Measurements from ENCODE around the gene WDR18. TPM values are rescaled to one million over a fixed set of nuclear protein-coding genes. Genes with fewer than 3 reads are reported as not detected.

The WDR18 gene
- total and polyA plus RNA-seq, 2 donors (not counting 1 experiment from before 2014, with no cell fraction given) = 10.0 to 42.3 TPM

DNA sequence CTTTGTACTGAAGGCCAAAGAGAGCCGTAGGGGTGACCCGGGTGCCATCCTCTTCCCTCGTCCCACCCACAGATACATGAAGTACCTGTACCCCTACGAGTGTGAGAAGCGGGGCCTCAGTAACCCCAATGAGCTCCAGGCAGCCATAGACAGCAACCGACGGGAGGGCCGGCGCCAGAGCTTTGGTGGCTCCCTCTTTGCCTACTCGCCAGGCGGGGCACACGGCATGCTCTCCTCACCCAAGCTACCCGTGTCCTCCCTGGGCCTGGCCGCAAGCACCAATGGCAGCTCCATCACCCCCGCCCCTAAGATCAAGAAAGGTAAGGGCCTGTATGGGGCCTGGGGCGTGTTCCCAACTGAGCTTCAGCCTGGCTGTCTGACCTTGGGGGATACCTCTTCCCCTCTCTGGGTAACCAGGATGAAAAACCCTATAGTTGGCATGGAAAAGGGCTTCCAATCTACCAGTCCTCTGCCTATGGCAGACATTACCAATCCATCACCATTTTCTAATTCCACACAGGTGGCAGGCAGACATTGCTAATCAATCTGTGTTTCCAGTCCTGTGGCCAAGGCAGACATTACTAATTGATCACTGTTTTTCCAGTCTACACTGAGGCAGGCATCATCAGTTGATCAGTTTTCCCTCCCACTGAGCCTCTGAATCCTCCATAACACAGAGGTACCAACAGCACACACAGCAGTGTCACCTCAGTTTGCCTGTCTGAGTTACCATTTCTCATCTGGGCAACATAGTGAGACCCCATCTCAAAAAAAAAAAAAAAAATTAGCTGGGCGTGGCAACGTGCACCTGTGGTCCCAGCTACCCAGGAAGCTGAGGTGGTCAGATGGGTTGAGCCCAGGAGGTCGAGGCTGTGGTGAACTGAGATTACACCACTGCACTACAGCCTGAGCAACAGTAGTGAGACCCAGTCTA is 19.1 kb upstream of the WDR18 start:
- Histone ChIP-seq H3K4me1 (ENCODE audit: control insufficient read depth, extremely low read depth, insufficient read depth, low read length) (peaks cover 5% of the 10 kb centered on the region), H3K9ac (ENCODE audit: insufficient read depth, low read length) (no peak overlapping the region), H3K4me3 (replicated peaks in 1 of 4; ENCODE audit: control extremely low read depth in 1 of 4, insufficient read depth in 1 of 4, low read depth in 3 of 4, low read length in 4 of 4) (no peak overlapping the region), H3K9me3 (ENCODE audit: control insufficient read depth, insufficient read depth, low read depth, low read length) (no peaks in the 10 kb centered on the region), H3K79me2 (ENCODE audit: control insufficient read depth, insufficient read depth, low read length) (no peaks in the 10 kb centered on the region), H2AFZ (ENCODE audit: low read length) (no peak overlapping the region), H3K4me2 (ENCODE audit: extremely low read depth, insufficient read depth, low read length) (no peak overlapping the region), H3K27me3 (ENCODE audit: control insufficient read depth, insufficient read depth, low read length) (no peaks in the 10 kb centered on the region), H3K36me3 (ENCODE audit: control insufficient read depth, insufficient read depth, low read length) (peaks cover 26% of the 10 kb centered on the region), H4K20me1 (ENCODE audit: control insufficient read depth, extremely low read depth, insufficient read depth, low read length) (no peaks in the 10 kb centered on the region), H3K27ac (ENCODE audit: insufficient read depth, low read length) (no peak overlapping the region)
- DNase-seq (ENCODE audit: low read depth in 2 of 2) = peak; percentile 23 to 38
- TF ChIP-seq, protein P1, sequence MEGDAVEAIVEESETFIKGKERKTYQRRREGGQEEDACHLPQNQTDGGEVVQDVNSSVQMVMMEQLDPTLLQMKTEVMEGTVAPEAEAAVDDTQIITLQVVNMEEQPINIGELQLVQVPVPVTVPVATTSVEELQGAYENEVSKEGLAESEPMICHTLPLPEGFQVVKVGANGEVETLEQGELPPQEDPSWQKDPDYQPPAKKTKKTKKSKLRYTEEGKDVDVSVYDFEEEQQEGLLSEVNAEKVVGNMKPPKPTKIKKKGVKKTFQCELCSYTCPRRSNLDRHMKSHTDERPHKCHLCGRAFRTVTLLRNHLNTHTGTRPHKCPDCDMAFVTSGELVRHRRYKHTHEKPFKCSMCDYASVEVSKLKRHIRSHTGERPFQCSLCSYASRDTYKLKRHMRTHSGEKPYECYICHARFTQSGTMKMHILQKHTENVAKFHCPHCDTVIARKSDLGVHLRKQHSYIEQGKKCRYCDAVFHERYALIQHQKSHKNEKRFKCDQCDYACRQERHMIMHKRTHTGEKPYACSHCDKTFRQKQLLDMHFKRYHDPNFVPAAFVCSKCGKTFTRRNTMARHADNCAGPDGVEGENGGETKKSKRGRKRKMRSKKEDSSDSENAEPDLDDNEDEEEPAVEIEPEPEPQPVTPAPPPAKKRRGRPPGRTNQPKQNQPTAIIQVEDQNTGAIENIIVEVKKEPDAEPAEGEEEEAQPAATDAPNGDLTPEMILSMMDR (conservative IDR thresholded peaks at IDR 0.05 in 1 of 2, IDR thresholded peaks at IDR 0.05 in 1 of 2; ENCODE audit: low read depth in 1 of 2, low read length in 2 of 2) = no peak
- no peak for TF ChIP-seq EZH2 (IDR thresholded peaks at IDR 0.05; ENCODE audit: low read length, missing control alignments)

- H3K79me2 ChIP-seq (ENCODE audit: control insufficient read depth, insufficient read depth, low read length) = no peaks in the 10 kb centered on the region
- no peak overlapping the region for H3K9ac ChIP-seq (ENCODE audit: insufficient read depth, low read length)
- H3K4me3 ChIP-seq (replicated peaks in 1 of 4; ENCODE audit: control extremely low read depth in 1 of 4, insufficient read depth in 1 of 4, low read depth in 3 of 4, low read length in 4 of 4) = no peak overlapping the region
- H3K4me1 ChIP-seq (ENCODE audit: control insufficient read depth, extremely low read depth, insufficient read depth, low read length) = peaks cover 5% of the 10 kb centered on the region
- H3K27ac ChIP-seq (ENCODE audit: insufficient read depth, low read length) = no peak overlapping the region
- DNase-seq (ENCODE audit: low read depth in 2 of 2) = no peak
- H3K36me3 ChIP-seq (ENCODE audit: control insufficient read depth, insufficient read depth, low read length) = peaks cover 30% of the 10 kb centered on the region
- TF ChIP-seq, protein P1 (conservative IDR thresholded peaks at IDR 0.05 in 1 of 2, IDR thresholded peaks at IDR 0.05 in 1 of 2; ENCODE audit: low read depth in 1 of 2, low read length in 2 of 2) = no peak
- TF ChIP-seq EZH2 (IDR thresholded peaks at IDR 0.05; ENCODE audit: low read length, missing control alignments) = no peak
- H3K4me2 ChIP-seq (ENCODE audit: extremely low read depth, insufficient read depth, low read length) = no peak overlapping the region
- H3K27me3 ChIP-seq (ENCODE audit: control insufficient read depth, insufficient read depth, low read length) = no peaks in the 10 kb centered on the region
- no peaks in the 10 kb centered on the region for H4K20me1 ChIP-seq (ENCODE audit: control insufficient read depth, extremely low read depth, insufficient read depth, low read length)
- no peak overlapping the region for H2AFZ ChIP-seq (ENCODE audit: low read length)
- peaks cover 2% of the 10 kb centered on the region for H3K9me3 ChIP-seq (ENCODE audit: control insufficient read depth, insufficient read depth, low read depth, low read length)
Observed at GRCh38 chr19:966485-967088, 17.6 kb upstream of the WDR18 start.

DNA sequence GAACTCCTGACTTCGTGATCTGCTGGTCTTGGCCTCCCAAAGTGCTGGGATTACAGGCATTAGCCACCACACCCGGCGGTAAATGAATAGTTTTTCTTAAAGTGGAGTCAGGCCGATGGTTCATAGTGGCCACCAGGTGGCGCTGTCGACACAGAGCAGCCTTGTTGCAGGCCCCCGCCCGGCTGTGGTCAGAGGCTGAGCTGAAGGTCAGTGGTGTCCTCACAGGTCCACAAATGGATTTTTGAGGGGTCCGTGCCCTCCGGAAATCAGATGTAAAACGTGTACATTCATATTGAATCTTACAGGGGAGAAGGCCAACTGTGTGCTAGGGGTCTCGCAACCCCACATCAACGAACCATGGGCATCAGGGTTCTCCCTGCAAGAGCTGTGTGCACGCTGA is 13.4 kb upstream of the WDR18 start:
- H3K27me3 ChIP-seq (ENCODE audit: control insufficient read depth, insufficient read depth, low read length) = no peaks in the 10 kb centered on the region
- H3K4me3 ChIP-seq (replicated peaks in 1 of 4; ENCODE audit: control extremely low read depth in 1 of 4, insufficient read depth in 1 of 4, low read depth in 3 of 4, low read length in 4 of 4) = no peak overlapping the region

More for the DNA sequence above, 13.4 kb upstream of the WDR18 start:
- no peak overlapping the region for H2AFZ ChIP-seq (ENCODE audit: low read length)
- peaks cover 14% of the 10 kb centered on the region for H3K36me3 ChIP-seq (ENCODE audit: control insufficient read depth, insufficient read depth, low read length)
- H3K9ac ChIP-seq (ENCODE audit: insufficient read depth, low read length) = no peak overlapping the region
- no peaks in the 10 kb centered on the region for H4K20me1 ChIP-seq (ENCODE audit: control insufficient read depth, extremely low read depth, insufficient read depth, low read length)
- H3K27ac ChIP-seq (ENCODE audit: insufficient read depth, low read length) = no peak overlapping the region
- H3K79me2 ChIP-seq (ENCODE audit: control insufficient read depth, insufficient read depth, low read length) = no peaks in the 10 kb centered on the region
- peaks cover 2% of the 10 kb centered on the region for H3K9me3 ChIP-seq (ENCODE audit: control insufficient read depth, insufficient read depth, low read depth, low read length)
- H3K4me1 ChIP-seq (ENCODE audit: control insufficient read depth, extremely low read depth, insufficient read depth, low read length) = no peaks in the 10 kb centered on the region
- peak in 1 of 2 donors; percentile 27 for DNase-seq (ENCODE audit: low read depth in 2 of 2)
- no peak for TF ChIP-seq EZH2 (IDR thresholded peaks at IDR 0.05; ENCODE audit: low read length, missing control alignments)
- TF ChIP-seq, protein P1 (conservative IDR thresholded peaks at IDR 0.05 in 1 of 2, IDR thresholded peaks at IDR 0.05 in 1 of 2; ENCODE audit: low read depth in 1 of 2, low read length in 2 of 2) = peak; percentile 53 to 58
- H3K4me2 ChIP-seq (ENCODE audit: extremely low read depth, insufficient read depth, low read length) = no peak overlapping the region

All from fibroblast of lung (primary cell).